HepG2 (cell line): ENCODE results near the gene CACNA1D. TPM values are rescaled to one million over a fixed set of nuclear protein-coding genes. Genes with fewer than 3 reads are reported as not detected.
A peak's percentile ranks its signal among the peaks of the same experiment; 100 is the strongest.

Experiments used
- ATAC-seq: fragments of 200-7000 bp; cut with Tn5 transposase; 3 replicates; pipeline ENCODE4 v1.9.1; 2020; ENCODE audit warnings: mild to moderate bottlenecking, moderate library complexity
- BruUV-seq: library from RNA; stranded (reverse); fragments of 400-500 nt; replicated peaks from 2 replicates; lab custom pipeline; 2021; lab: Mats Ljungman, UMichigan
- CTCF ChIA-PET: fragments of 300-600 bp; formaldehyde crosslinking; extraction: SDS; loops from one replicate; lab custom pipeline; 2021; ENCODE audit warnings: low total read pairs, inconsistent platforms, low intra/inter-chr PET ratio; lab: Yijun Ruan, JAX
- POLR2A ChIA-PET: fragments of 350-600 bp; sonication (Branson Sonifier 250); formaldehyde crosslinking; loops from one replicate; lab custom pipeline; 2020; ENCODE audit warnings: antibody characterized with exemption, inconsistent platforms; lab: Yijun Ruan, JAX
- DNase-seq: peaks from one replicate; pipeline ENCODE4 v3.0.0-alpha.2; 2015; ENCODE audit warnings: low spot score
- FAIRE-seq: peaks from 3 replicates; lab custom pipeline; 2011; peaks lifted over from hg19 to GRCh38; lab: Jason Lieb, UNC
- H2AFZ ChIP-seq: one replicate; pipeline ENCODE4 v1.6.1; 2011; ENCODE audit warnings: low read length, inconsistent platforms
- H3K27ac ChIP-seq: fragments of 300-600 bp; 3 replicates; pipeline ENCODE4 v1.8.0; 2011; ENCODE audit warnings: mixed run types, mild to moderate bottlenecking, mixed read lengths, low read length, inconsistent platforms; ENCODE audit not compliant: insufficient read depth; ENCODE audit errors: extremely low read length
- H3K27me3 ChIP-seq, 2 experiments: fragments of 200-600 bp in 1 of 2; 2 replicates in 1 of 2; 3 replicates in 1 of 2; pipeline versions ENCODE4 v1.6.0 to v1.8.0; 2011; ENCODE audit warnings: low read length in 2 of 2, mild to moderate bottlenecking in 2 of 2, moderate library complexity in 2 of 2, inconsistent platforms in 1 of 2; ENCODE audit not compliant: insufficient read depth in 2 of 2, control insufficient read depth in 1 of 2
- H3K36me3 ChIP-seq, 2 experiments: fragments of 200-600 bp in 1 of 2; replicated peaks in 1 of 2; 2 replicates in 1 of 2; 3 replicates in 1 of 2; pipeline versions ENCODE4 v1.5.1 to v1.8.0; 2011; ENCODE audit warnings: low read length in 2 of 2, inconsistent platforms in 1 of 2; ENCODE audit not compliant: insufficient read depth in 2 of 2, control insufficient read depth in 1 of 2
- H3K4me1 ChIP-seq: 2 replicates; pipeline ENCODE4 v1.5.1; 2012; ENCODE audit warnings: low read length, inconsistent platforms; ENCODE audit not compliant: insufficient read depth
- H3K4me2 ChIP-seq: 2 replicates; pipeline ENCODE4 v1.6.0; 2011; ENCODE audit warnings: low read depth, low read length, inconsistent platforms
- H3K4me3 ChIP-seq, 3 experiments: fragments of 200-600 bp in 1 of 3; sonication (generic), shearing (Covaris generic) in 1 of 3; replicated peaks in 1 of 3; 2 replicates each; pipeline ENCODE4 v1.5.1; 2011 to 2016; ENCODE audit warnings: low read length in 3 of 3, inconsistent platforms in 2 of 3, low read depth in 2 of 3, mild to moderate bottlenecking in 2 of 3, control low read depth in 1 of 3, mixed read lengths in 1 of 3; ENCODE audit not compliant: insufficient read depth in 1 of 3
- H3K79me2 ChIP-seq: one replicate; pipeline ENCODE4 v1.6.1; 2011; ENCODE audit warnings: low read length, inconsistent platforms; ENCODE audit not compliant: insufficient read depth
- H3K9ac ChIP-seq: 2 replicates; pipeline ENCODE4 v1.6.0; 2011; ENCODE audit warnings: mild to moderate bottlenecking, low read depth, low read length, inconsistent platforms; ENCODE audit not compliant: insufficient read depth
- H3K9me3 ChIP-seq: 2 replicates; pipeline ENCODE4 v1.5.1; 2012; ENCODE audit warnings: mild to moderate bottlenecking, low read length
- H4K20me1 ChIP-seq: 2 replicates; pipeline ENCODE4 v1.6.0; 2011; ENCODE audit warnings: inconsistent platforms, mild to moderate bottlenecking, low read length, moderate library complexity; ENCODE audit not compliant: insufficient read depth
- MAFK ChIP-seq, 2 experiments: IDR thresholded peaks in 1 of 2; conservative IDR thresholded peaks in 1 of 2; 2 replicates each; pipeline ENCODE4 v1.6.1; 2011; ENCODE audit warnings: improper control_type of control experiment in 2 of 2, low read length in 2 of 2
- ZNF20 ChIP-seq: sonication (generic); formaldehyde crosslinking; IDR thresholded peaks from 2 replicates; pipeline ENCODE4 v1.4.0; 2020; ENCODE audit warnings: mild to moderate bottlenecking, moderate library complexity, missing genetic modification reagents
- ZNF567 ChIP-seq: sonication (generic); formaldehyde crosslinking; IDR thresholded peaks from 2 replicates; pipeline ENCODE4 v1.8.1; 2023; ENCODE audit warnings: mild to moderate bottlenecking, missing genetic modification reagents, borderline replicate concordance
- ZNF674 ChIP-seq: sonication (generic); formaldehyde crosslinking; IDR thresholded peaks from 2 replicates; pipeline ENCODE4 v1.5.0; 2020; ENCODE audit warnings: low read depth, mild to moderate bottlenecking, missing genetic modification reagents
- ZSCAN12 ChIP-seq: sonication (generic); formaldehyde crosslinking; IDR thresholded peaks from 2 replicates; pipeline ENCODE4 v1.9.0; 2021; ENCODE audit warnings: mild to moderate bottlenecking, missing genetic modification reagents
- ZSCAN21 ChIP-seq: sonication (generic); formaldehyde crosslinking; IDR thresholded peaks from 2 replicates; pipeline ENCODE4 v1.8.0; 2022; ENCODE audit warnings: mild to moderate bottlenecking, missing genetic modification reagents, moderate library complexity, borderline replicate concordance
- WGBS: methylation state at CpG from one replicate; pipeline ENCODE4 v1.1.6; 2017; ENCODE audit warnings: low lambda C conversion rate; 5-methylcytosine and 5-hydroxymethylcytosine counted together
- in situ Hi-C: cut with HindIII; loops from 2 replicates; pipeline ENCODE4 v1.10.0; 2017; ENCODE audit warnings: low pct_unique_long_range_greater_than_20kb; ENCODE audit not compliant: extremely low pct_ligation_motif_present
- intact Hi-C: fragments of 100-400 bp; cut with micrococcal nuclease; formaldehyde crosslinking; loops from one replicate; pipeline ENCODE4 v1.10.0; 2022; ENCODE audit not compliant: unreplicated experiment
- polyA plus RNA-seq, 8 experiments: library from polyadenylated mRNA; depleted of rRNA in 3 of 8; stranded (reverse) in 7 of 8; unstranded in 1 of 8; fragments of >200 nt; fragmentation: Illumina TruSeq in 4 of 8; extraction: Trizol in 4 of 8; gene quantifications; 2 replicates each; pipeline versions ENCODE4 v1.2.1 to v1.2.3, GENCODE V29; 2011 to 2016; ENCODE audit warnings: low read depth in 4 of 8, missing spikeins in 1 of 8, mixed read lengths in 1 of 8; ENCODE audit not compliant: insufficient read depth in 1 of 8
- total RNA-seq, 5 experiments: library from RNA; depleted of rRNA; stranded (reverse); fragments of >200 nt; fragmentation: Illumina TruSeq; extraction: Trizol; gene quantifications; 2 replicates each; pipeline ENCODE4 v1.2.3, GENCODE V29; 2016; ENCODE audit warnings: low read depth in 1 of 5
- TF ChIP-seq, protein P1 (sequence below): sonication (generic); formaldehyde crosslinking; IDR thresholded peaks from one replicate; pipeline ENCODE4 v1.5.1; 2020; ENCODE audit warnings: mild to moderate bottlenecking, missing genetic modification reagents; ENCODE audit errors: not compliant biosample characterization
- TF ChIP-seq, protein P2 (sequence below): sonication (generic); formaldehyde crosslinking; IDR thresholded peaks from 2 replicates; pipeline ENCODE4 v1.8.0; 2022; ENCODE audit warnings: mild to moderate bottlenecking, missing genetic modification reagents, borderline replicate concordance

Gene CACNA1D
- total and polyA plus RNA-seq, 2 of the 13 experiments (the other 11 are each of a cell fraction or from before 2014, with no cell fraction given), result 0.26 to 0.38 TPM

DNA sequence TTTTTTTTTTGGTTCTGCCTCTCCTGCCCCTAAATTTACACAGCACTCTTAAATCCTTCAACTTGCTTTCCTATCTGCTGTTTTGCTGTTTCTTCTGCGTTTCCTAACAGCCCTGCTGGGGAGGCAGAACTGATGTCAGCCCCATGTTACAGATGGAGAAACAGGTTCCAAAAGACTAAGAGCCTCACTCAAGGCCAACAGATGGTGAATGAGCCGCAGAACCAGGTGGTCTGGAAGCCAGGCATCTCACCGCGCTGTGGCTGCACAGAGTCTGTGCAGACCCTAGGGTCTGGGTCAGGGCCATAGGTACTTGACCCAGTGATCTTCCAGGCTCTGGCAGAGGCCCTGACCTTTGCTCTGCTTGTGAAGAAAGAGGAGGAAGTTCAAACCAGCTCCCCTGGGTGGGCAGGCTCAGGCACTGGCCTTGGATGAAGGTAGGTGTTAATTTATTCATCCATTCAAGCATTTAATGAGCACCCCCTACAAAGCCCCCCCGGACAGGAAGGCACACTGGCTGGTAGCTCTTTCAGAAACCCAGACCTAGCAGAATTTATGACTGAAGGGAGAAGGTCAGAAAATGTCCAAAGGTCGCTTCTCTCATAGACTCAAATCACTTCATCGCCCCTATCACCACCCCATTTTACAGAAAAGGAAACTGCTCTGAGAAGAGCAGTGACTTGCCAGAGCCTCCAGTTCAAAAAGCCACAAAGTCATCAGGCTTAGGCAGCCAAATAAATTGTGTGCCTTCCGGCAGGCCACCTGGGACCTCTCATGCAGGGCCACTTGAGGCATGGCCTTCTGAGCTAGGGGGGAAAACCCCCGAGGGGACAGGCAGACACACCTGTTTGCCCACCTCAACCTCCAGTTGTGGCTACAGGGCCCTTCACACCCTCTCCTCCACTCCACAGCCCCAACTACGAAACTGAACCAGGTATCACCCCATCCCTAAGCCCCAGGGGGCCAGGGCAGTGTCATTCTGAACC lies 349.1 kb downstream of the CACNA1D start:
- Histone ChIP-seq H3K9me3 (no peaks in the 10 kb centered on the region), H3K4me2 (peak overlapping the region; percentile 98), H3K4me3 (peak overlapping the region; percentile 73 to 92 (median 77)), H3K79me2 (peaks cover 83% of the 10 kb centered on the region), H3K9ac (peak overlapping the region; percentile 97), H3K27ac (peak overlapping the region; percentile 98), H4K20me1 (peaks cover 7% of the 10 kb centered on the region), H2AFZ (no peak overlapping the region), H3K27me3 (no peaks in the 10 kb centered on the region; a peak in 1 of 5 replicates), H3K36me3 (peaks cover 6 to 27% of the 10 kb centered on the region in 2 experiments), H3K4me1 (peaks cover 76% of the 10 kb centered on the region)
- intact Hi-C loops, result loop anchor here (2.0 to 5.0 kb wide), 3 partner anchors 36 to 47 kb away; partner anchors contain the start of gene SELENOK
- FAIRE-seq, result no peak
- BruUV-seq, result no TSS peak
- POLR2A ChIA-PET, result interaction anchor here (0.6 to 6.5 kb wide), 15 partner anchors 11 to 1810 kb away, joined by 3 to 156 read pairs (median 10); partner anchors contain the start of genes ACTR8, DCP1A and SELENOK
- peak; percentile 25 for ATAC-seq
- no peak for DNase-seq
- in situ Hi-C loops, result no loop called here
- CTCF ChIA-PET, result interaction anchor here (0.6 kb wide), 1 partner anchor 21 kb away, joined by 3 read pairs; no protein-coding TSS in a partner anchor
- WGBS, result 0% methylated on average over 9 of the region's 10 CpGs
- TF ChIP-seq ZSCAN21 (peak; percentile 50), ZNF567 (CRISPR knock-in tag) (no peak), MAFK (conservative IDR thresholded peaks at IDR 0.05 in 1 of 2, IDR thresholded peaks at IDR 0.05 in 1 of 2; ENCODE audit: low read length in 2 of 2) (no peak), ZNF674 (CRISPR knock-in tag) (no peak), ZNF20 (no peak), ZSCAN12 (CRISPR knock-in tag) (no peak)
- TF ChIP-seq, protein P1, sequence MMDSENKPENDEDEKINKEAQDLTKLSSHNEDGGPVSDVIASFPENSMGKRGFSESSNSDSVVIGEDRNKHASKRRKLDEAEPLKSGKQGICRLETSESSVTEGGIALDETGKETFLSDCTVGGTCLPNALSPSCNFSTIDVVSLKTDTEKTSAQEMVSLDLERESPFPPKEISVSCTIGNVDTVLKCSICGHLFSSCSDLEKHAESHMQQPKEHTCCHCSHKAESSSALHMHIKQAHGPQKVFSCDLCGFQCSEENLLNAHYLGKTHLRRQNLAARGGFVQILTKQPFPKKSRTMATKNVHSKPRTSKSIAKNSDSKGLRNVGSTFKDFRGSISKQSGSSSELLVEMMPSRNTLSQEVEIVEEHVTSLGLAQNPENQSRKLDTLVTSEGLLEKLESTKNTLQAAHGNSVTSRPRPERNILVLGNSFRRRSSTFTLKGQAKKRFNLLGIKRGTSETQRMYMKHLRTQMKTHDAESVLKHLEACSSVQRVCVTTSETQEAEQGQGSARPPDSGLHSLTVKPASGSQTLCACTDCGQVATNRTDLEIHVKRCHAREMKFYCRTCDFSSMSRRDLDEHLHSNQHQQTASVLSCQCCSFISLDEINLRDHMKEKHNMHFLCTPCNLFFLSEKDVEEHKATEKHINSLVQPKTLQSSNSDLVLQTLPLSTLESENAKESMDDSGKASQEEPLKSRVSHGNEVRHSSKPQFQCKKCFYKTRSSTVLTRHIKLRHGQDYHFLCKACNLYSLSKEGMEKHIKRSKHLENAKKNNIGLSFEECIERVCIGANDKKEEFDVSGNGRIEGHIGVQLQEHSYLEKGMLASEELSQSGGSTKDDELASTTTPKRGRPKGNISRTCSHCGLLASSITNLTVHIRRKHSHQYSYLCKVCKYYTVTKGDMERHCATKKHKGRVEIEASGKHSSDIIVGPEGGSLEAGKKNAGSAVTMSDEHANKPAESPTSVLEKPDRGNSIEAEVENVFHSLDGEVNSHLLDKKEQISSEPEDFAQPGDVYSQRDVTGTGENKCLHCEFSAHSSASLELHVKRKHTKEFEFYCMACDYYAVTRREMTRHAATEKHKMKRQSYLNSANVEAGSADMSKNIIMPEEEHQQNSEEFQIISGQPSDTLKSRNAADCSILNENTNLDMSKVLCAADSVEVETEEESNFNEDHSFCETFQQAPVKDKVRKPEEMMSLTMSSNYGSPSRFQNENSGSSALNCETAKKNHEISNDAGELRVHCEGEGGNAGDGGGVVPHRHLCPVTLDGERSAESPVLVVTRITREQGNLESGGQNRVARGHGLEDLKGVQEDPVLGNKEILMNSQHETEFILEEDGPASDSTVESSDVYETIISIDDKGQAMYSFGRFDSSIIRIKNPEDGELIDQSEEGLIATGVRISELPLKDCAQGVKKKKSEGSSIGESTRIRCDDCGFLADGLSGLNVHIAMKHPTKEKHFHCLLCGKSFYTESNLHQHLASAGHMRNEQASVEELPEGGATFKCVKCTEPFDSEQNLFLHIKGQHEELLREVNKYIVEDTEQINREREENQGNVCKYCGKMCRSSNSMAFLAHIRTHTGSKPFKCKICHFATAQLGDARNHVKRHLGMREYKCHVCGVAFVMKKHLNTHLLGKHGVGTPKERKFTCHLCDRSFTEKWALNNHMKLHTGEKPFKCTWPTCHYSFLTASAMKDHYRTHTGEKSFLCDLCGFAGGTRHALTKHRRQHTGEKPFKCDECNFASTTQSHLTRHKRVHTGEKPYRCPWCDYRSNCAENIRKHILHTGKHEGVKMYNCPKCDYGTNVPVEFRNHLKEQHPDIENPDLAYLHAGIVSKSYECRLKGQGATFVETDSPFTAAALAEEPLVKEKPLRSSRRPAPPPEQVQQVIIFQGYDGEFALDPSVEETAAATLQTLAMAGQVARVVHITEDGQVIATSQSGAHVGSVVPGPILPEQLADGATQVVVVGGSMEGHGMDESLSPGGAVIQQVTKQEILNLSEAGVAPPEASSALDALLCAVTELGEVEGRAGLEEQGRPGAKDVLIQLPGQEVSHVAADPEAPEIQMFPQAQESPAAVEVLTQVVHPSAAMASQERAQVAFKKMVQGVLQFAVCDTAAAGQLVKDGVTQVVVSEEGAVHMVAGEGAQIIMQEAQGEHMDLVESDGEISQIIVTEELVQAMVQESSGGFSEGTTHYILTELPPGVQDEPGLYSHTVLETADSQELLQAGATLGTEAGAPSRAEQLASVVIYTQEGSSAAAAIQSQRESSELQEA (CRISPR knock-in tag), result no peak
- TF ChIP-seq, protein P2, sequence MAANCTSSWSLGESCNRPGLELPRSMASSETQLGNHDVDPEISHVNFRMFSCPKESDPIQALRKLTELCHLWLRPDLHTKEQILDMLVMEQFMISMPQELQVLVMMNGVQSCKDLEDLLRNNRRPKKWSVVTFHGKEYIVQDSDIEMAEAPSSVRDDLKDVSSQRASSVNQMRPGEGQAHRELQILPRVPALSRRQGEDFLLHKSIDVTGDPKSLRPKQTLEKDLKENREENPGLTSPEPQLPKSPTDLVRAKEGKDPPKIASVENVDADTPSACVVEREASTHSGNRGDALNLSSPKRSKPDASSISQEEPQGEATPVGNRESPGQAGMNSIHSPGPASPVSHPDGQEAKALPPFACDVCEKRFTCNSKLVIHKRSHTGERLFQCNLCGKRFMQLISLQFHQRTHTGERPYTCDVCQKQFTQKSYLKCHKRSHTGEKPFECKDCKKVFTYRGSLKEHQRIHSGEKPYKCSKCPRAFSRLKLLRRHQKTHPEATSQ, result 0 out of 2 replicates have a peak, but pooled peaks have one; percentile 23
